ENCODE measurements around the gene GSE1. TPM values are rescaled to one million over a fixed set of nuclear protein-coding genes. Genes with fewer than 3 reads are reported as not detected.
A peak's percentile ranks its signal among the peaks of the same experiment; 100 is the strongest.

The GSE1 gene
- total and polyA plus RNA-seq, 2 of the 13 experiments (the other 11 are each of a cell fraction or from before 2014, with no cell fraction given): 16.1 to 31.2 TPM

- TF ChIP-seq, protein P1, sequence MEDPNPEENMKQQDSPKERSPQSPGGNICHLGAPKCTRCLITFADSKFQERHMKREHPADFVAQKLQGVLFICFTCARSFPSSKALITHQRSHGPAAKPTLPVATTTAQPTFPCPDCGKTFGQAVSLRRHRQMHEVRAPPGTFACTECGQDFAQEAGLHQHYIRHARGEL (CRISPR knock-in tag; IDR thresholded peaks at IDR 0.05): no peak
- TF ChIP-seq ZNF563 (CRISPR knock-in tag; IDR thresholded peaks at IDR 0.05) (peak; percentile 43; the same call in 1 of the 2 replicates), HOXA7 (CRISPR knock-in tag; IDR thresholded peaks at IDR 0.05) (no peak), NCOA1 (CRISPR knock-in tag; IDR thresholded peaks at IDR 0.05) (peak; percentile 79; the same call in 1 of the 2 replicates), MXI1 (IDR thresholded peaks at IDR 0.05; ENCODE audit: borderline replicate concordance, low read depth, low read length) (peak; percentile 44; the same call in 1 of the 3 replicates), ZNF274 (CRISPR knock-in tag; IDR thresholded peaks at IDR 0.05) (no peak), ZNF737 (CRISPR knock-in tag; IDR thresholded peaks at IDR 0.05; ENCODE audit: borderline replicate concordance) (no peak), ZNF567 (CRISPR knock-in tag; IDR thresholded peaks at IDR 0.05; ENCODE audit: borderline replicate concordance) (0 out of 2 replicates have a peak, but pooled peaks have one; percentile 91), HNRNPLL (IDR thresholded peaks at IDR 0.05; ENCODE audit: low read depth, low read length, poor library complexity, severe bottlenecking) (no peak), TCF7 (IDR thresholded peaks at IDR 0.05; ENCODE audit: low read depth) (no peak), SNAPC4 (CRISPR knock-in tag; IDR thresholded peaks at IDR 0.05) (no peak), AGO2 (optimal IDR thresholded peaks at IDR 0.05; ENCODE audit: low read depth, low read length) (peak; percentile 74)
- TF ChIP-seq, protein P2, sequence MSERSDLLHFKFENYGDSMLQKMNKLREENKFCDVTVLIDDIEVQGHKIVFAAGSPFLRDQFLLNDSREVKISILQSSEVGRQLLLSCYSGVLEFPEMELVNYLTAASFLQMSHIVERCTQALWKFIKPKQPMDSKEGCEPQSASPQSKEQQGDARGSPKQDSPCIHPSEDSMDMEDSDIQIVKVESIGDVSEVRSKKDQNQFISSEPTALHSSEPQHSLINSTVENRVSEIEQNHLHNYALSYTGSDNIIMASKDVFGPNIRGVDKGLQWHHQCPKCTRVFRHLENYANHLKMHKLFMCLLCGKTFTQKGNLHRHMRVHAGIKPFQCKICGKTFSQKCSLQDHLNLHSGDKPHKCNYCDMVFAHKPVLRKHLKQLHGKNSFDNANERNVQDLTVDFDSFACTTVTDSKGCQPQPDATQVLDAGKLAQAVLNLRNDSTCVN (CRISPR knock-in tag; IDR thresholded peaks at IDR 0.05; ENCODE audit: borderline replicate concordance): no peak
- TF ChIP-seq, protein P3, sequence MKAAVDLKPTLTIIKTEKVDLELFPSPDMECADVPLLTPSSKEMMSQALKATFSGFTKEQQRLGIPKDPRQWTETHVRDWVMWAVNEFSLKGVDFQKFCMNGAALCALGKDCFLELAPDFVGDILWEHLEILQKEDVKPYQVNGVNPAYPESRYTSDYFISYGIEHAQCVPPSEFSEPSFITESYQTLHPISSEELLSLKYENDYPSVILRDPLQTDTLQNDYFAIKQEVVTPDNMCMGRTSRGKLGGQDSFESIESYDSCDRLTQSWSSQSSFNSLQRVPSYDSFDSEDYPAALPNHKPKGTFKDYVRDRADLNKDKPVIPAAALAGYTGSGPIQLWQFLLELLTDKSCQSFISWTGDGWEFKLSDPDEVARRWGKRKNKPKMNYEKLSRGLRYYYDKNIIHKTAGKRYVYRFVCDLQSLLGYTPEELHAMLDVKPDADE (CRISPR knock-in tag; IDR thresholded peaks at IDR 0.05): 0 out of 2 replicates have a peak, but pooled peaks have one; percentile 9
- TF ChIP-seq, protein P4, sequence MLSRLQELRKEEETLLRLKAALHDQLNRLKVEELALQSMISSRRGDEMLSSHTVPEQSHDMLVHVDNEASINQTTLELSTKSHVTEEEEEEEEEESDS (CRISPR knock-in tag; IDR thresholded peaks at IDR 0.05; ENCODE audit: borderline replicate concordance): no peak
- TF ChIP-seq, protein P5, sequence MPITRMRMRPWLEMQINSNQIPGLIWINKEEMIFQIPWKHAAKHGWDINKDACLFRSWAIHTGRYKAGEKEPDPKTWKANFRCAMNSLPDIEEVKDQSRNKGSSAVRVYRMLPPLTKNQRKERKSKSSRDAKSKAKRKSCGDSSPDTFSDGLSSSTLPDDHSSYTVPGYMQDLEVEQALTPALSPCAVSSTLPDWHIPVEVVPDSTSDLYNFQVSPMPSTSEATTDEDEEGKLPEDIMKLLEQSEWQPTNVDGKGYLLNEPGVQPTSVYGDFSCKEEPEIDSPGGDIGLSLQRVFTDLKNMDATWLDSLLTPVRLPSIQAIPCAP (CRISPR knock-in tag; IDR thresholded peaks at IDR 0.05; ENCODE audit: low read depth): no peak
- TF ChIP-seq, protein P6, sequence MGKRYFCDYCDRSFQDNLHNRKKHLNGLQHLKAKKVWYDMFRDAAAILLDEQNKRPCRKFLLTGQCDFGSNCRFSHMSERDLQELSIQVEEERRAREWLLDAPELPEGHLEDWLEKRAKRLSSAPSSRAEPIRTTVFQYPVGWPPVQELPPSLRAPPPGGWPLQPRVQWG (CRISPR knock-in tag; IDR thresholded peaks at IDR 0.05; ENCODE audit: borderline replicate concordance, low read depth): no peak
Observed at GRCh38 chr16:85614338-85615013, 1.4 kb downstream of the GSE1 start (continued).
